GOT3 (cell line): ENCODE measurements around the gene FUT9.

Experiments
- DNase-seq: peaks from one replicate; lab custom pipeline; 2025; ENCODE audit warnings: mixed read lengths; lab: John Stamatoyannopoulos, UW

FUT9 gene

GRCh38 chr6:96073555-96073954 is 57.8 kb downstream of the FUT9 start:
- no peak for DNase-seq

- no peak for DNase-seq
Measured at GRCh38 chr6:96074006-96074405, 58.2 kb downstream of the FUT9 start.

GRCh38 chr6:96075826-96076225 is 60.1 kb downstream of the FUT9 start:
- DNase-seq, result no peak

GRCh38 chr6:96086745-96087144 is 71.0 kb downstream of the FUT9 start:
- DNase-seq, result no peak

GRCh38 chr6:96089173-96089572 is 73.4 kb downstream of the FUT9 start:
- no peak for DNase-seq

GRCh38 chr6:96094077-96094476 is 78.3 kb downstream of the FUT9 start:
- DNase-seq, result no peak

- DNase-seq, result no peak
Measured at GRCh38 chr6:96099069-96099468, 83.3 kb downstream of the FUT9 start.

GRCh38 chr6:96101564-96101963 is 85.8 kb downstream of the FUT9 start:
- no peak for DNase-seq

- no peak for DNase-seq
Measured at GRCh38 chr6:96104910-96105309, 89.1 kb downstream of the FUT9 start.

GRCh38 chr6:96110878-96111277 is 95.1 kb downstream of the FUT9 start:
- DNase-seq, result no peak

- DNase-seq, result no peak
Measured at GRCh38 chr6:96116674-96117073, 100.9 kb downstream of the FUT9 start.

GRCh38 chr6:96124778-96125177 is 109.0 kb downstream of the FUT9 start:
- no peak for DNase-seq

GRCh38 chr6:96138406-96138805 is 122.6 kb downstream of the FUT9 start:
- DNase-seq, result no peak

- no peak for DNase-seq
Measured at GRCh38 chr6:96142142-96142541, 126.4 kb downstream of the FUT9 start.

- DNase-seq, result no peak
Measured at GRCh38 chr6:96150431-96150830, 134.7 kb downstream of the FUT9 start.

GRCh38 chr6:96151707-96152106 is 135.9 kb downstream of the FUT9 start:
- no peak for DNase-seq

GRCh38 chr6:96152114-96152708 is 136.4 kb downstream of the FUT9 start:
- DNase-seq, result no peak

- DNase-seq, result no peak
Measured at GRCh38 chr6:96153775-96154174, 138.0 kb downstream of the FUT9 start.

- DNase-seq, result no peak
Measured at GRCh38 chr6:96156425-96156824, 140.7 kb downstream of the FUT9 start.

- no peak for DNase-seq
Measured at GRCh38 chr6:96157018-96157565, 141.3 kb downstream of the FUT9 start.

GRCh38 chr6:96162711-96163120 is 146.9 kb downstream of the FUT9 start:
- no peak for DNase-seq

- no peak for DNase-seq
Measured at GRCh38 chr6:96164802-96165201, 149.0 kb downstream of the FUT9 start.

- no peak for DNase-seq
Measured at GRCh38 chr6:96171112-96171511, 155.3 kb downstream of the FUT9 start.

GRCh38 chr6:96184798-96185197 is 169.0 kb downstream of the FUT9 start:
- DNase-seq, result no peak
